NCI-H1930 (cell line): Measurements from ENCODE around the gene PI4K2A.
A peak's percentile ranks its signal among the peaks of the same experiment; 100 is the strongest.
"Not testable (repeated sequence)": the region's sequence is repeated elsewhere in the genome, so short reads cannot be mapped to it uniquely, and the experiment has no call there.

Experiments used
- DNase-seq, 2 experiments: peaks; one replicate each; lab custom pipeline; 2025; lab: John Stamatoyannopoulos, UW

PI4K2A gene

GRCh38 chr10:97675222-97675621 is 34.8 kb downstream of the PI4K2A start:
- DNase-seq: no peak

- no peak for DNase-seq
These were observed 36.5 kb downstream of the PI4K2A start for GRCh38 chr10:97676770-97677581.

DNA sequence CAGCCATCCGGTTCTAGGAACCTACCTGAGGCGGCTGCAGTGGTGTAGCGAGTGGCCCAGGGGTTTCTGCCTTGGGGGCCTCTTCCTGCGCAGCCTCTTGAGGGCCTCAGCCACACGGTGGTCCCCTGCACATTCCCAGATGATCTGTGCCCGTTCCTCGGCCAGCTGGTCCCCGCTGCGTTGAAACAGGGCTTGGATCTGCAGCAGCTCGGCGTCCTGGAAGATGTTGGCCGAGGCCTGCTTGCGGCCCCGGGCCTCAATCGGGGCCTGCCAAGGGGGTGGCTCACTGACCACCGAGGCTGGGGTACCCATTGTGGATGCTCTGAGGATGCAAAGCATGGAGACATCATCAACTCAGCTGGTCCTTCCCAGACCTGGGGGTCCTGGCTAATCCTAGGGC is 39.1 kb downstream of the PI4K2A start:
- DNase-seq: no peak

GRCh38 chr10:97682042-97682441 is 41.6 kb downstream of the PI4K2A start:
- DNase-seq: no peak

DNA sequence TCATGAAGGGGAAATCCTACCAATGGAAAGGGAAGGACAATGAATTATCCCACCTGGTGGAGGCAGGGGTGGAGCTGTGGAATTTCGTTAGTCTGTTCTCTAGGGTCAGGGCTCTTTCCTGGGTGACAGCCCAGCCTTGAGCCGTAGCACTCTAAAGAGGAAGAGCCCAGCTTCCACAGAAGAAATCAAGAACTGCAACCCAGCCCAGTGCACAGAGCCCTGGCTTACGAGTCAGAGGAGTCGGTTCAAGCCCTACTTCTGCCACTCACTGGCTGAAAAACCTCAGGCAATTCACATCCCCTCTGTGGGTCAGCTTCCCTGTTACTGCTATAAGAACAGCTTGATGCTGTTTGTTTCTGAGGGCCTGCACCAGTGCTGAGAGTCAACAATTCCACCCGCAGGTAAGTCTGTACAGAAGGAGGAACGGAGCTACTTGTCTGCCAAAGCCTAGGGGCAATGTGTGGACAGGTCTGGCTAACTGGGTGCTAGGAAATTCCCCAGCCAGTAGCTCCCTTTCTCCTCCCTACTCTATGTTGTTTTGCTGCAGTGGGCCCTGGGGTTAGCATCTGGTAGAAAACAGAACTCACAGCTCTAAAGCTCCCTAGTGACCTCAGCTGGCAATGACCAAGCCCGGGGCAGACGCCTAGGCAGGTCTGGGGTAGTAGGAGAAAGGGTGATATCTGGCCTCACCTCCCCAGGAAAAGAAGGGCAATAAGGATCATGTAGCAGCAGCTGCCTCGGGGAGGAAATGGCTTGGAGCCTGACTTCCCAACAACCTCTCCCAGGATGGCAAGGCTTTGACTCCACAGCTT is 43.3 kb downstream of the PI4K2A start:
- no peak for DNase-seq

- not testable (repeated sequence) for DNase-seq
These were observed 43.9 kb downstream of the PI4K2A start for GRCh38 chr10:97684368-97684713.

DNA sequence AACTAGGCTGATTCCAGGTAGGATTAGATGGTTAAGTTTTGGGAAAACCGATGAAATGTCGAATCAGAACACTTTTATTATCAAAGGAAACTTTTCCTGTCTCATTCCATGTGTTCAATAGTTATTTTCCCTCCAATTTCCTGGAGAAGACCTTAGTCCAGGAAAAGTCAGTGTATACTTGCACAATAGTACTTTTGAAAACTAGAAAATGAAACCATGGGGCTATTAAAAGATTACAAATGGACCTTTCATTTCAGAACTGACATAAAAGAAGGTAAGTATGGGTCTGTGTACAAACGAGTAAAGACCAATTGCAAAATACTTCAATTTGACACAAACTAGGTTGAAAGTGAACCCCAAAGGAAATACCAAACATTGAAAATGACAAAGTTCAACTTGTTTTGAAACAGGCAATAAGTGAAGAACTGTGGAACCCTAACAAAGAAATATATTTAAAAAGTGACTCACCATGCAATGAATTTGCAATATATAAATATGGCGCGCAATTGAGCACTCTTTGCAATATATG is 44.5 kb downstream of the PI4K2A start:
- DNase-seq: no peak

- DNase-seq: no peak
These were observed 45.0 kb downstream of the PI4K2A start for GRCh38 chr10:97685395-97685958.

DNA sequence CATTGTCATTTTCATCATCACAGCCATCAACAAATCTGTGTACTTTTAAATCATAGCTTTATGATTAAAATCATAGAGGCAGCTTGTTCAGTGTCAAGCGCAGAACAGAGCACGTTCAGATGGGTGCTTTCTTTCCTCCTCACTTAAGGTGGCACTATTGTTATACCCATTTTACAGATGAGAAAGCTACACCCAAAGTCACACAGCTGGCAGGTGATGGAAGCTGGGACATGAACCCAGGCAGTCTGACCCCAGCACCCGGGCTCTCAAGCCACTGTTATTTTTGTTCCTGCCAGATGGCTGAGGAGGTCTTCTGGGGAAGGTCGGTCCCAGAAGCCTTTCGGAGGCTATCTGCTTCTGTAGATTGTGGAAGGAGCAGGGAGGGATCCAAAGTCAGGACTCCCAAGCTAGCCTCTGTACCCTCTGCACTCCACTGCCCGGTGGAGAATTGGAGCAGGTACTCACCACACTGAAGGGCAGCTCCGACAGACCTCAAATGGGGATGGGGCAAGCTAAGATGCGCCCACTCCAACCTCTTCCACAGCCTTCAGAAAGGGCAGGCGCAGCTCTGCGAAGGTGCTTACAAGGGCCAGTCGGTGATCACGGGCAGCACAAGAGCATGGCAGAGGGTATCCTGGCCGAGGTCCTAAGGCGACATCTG is 46.0 kb downstream of the PI4K2A start:
- no peak for DNase-seq

DNA sequence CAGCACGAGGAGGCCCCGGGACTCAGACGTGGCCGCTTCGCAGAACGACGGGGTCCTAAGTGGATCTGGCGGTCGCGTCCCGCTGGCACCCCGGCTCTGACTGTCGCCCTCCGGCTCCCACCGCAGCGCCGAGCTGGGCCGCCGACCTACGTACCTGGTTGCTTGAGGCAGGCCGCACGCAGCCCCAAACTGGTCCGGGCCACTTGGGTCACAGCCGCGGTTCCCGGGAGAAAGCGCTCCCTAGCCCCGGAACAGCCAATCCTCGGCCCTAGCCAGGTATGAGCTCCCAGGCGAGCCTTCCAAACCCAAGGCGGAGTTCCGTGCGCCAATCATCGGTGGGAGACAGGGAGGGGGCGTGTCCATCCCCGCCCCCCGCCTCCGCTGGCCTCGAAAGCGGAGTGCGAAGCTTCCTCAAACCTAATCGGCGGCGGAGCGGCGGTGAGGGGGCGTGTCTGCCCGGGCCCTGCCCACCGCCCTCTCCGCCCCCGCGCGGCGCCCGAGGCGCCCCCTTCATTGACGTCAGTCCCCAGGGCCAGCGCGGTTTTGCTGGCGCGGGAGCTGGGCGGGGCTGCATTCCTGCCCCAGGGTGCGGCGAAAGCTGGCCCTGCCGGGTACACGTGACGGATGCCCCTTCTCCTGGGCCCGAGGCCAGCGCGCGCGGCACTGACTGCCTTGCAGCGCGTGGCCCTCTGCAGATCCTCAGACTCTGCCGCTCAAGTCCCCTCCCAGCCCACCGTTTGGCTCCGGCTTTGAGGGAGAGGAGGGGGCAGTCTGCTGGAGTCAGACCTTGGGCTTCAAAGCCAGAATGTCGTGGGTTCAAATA is 46.7 kb downstream of the PI4K2A start, which contains the start of gene AVPI1:
AVPI1 (minus strand) TSS at position 280 of the 823 bp plus-strand sequence. CDS start 7,336 bp downstream, outside the sequence.
- peak; percentile 82 to 90 for DNase-seq

DNA sequence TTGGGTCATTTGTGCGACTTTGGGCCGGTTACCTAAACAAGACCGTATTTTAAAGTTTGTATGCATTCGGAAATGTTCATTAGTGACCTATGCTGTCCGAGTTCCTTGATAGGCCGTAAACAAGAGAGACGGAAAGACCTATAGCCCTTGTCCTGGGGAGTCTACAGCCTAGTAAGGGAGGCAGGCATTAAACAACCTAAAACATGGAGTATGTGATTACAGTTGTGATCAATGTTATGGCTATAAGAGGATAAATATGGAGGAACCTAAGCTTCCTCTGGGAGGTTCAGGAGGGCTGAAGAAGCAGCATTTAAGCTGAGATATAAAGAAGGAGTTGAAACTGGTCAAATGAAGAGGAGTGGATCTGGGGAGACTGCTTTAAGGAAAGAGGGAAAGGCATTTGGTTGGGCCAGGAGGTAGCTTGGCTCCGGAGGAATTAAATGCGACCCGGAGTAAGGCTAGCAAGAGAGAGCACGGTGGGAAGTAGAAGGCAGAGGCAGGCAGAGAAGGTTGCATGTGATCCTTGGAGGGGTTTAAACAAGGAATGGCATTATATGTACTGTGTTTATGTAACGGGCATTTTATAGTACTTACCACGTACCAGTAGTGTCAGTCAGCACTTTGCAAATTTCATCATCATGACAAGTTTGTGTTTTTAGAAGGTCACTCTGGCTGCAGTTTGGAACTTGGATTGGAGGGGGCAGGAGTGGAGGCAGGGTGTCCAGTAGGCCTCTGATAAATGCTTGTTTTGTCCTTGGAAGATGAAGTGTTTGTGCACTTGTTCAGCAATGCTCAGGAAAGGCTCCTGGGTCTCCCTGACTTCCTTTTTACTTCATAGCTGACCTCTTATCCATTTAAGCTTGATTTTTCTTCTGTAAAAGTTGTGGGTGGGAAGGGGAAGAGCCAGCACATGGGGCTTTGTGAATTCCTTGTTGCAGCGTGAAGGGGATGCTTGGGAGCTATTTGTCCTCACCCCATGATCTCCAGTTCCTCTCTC is 47.6 kb downstream of the PI4K2A start:
- DNase-seq: no peak

DNA sequence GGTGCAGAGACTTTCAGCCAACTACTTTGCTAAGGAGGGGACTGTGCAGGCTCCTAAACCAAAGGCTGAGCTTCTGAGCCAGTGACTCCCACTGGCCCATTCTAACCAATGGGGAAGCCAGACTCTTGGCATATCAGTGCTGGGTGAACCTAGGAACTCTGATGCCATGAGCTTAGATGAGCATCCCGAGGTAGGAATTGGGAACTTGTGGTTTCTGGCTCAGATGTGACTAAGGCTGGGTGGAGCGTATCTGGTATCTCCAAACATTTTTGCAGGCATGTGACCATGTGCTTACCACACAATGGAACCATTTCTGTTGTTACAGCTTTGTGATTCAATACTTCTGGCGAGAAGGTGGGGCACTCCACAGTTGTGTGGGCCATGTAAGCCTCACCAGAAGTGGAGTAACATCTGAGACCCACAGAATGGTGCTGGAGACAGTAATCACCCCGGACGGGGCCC is 49.1 kb downstream of the PI4K2A start:
- DNase-seq: no peak

DNA sequence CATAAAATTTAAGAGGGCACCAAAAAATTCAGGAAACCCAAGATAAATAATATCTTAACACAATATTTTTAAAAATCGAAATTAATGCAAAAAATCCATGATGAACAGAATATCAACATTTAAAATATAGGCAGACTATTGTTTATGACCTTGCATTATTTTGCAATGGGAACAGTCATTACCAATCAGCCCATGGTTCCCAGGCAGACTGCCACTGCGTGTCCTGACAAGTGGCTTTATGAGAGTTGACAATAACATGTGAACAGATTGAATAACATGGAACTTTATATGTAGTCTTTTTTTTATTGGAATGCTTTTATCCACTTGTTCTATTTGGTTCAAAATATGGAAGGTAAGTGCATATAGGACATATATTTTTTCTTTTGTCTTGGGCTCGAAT is 49.7 kb downstream of the PI4K2A start:
- no peak for DNase-seq

- not testable (repeated sequence) for DNase-seq
These were observed 57.7 kb downstream of the PI4K2A start for GRCh38 chr10:97698072-97698655.

- DNase-seq: peak; percentile 17
These were observed 61.1 kb downstream of the PI4K2A start for GRCh38 chr10:97701438-97702069.

DNA sequence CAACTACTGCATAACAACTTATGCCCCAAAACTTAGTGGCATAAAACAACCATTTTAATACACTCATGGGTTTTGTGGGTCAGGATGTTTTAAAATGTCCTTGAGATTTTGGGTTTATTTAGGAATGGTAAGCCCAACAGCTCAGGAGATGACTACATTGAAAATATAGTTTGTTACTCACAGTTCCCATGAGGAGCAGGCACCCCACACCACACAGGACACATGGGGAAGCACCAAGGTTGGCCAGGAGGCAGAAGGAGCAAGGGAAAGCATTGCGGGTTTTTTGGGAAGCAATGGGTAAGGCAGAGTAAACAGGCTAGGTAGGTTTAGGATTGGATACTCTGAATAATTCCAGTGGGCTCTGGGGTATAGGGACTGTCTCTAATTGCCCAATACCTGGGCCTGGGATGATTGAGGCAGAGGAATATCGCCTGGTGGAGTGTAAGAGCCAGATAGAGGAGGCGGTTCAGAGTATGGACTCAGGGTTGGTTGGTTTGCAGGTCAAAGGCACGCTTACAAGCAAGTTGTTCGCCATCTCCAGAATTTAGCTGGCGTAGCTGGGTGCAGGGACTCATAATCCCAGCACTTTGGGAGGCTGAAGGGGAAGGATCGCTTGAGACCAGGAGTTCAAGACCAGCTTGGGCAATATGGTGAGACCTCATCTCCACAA is 63.1 kb downstream of the PI4K2A start:
- no peak for DNase-seq

GRCh38 chr10:97704341-97704740 is 63.9 kb downstream of the PI4K2A start:
- DNase-seq: no peak

GRCh38 chr10:97705006-97705670 is 64.7 kb downstream of the PI4K2A start:
- no peak for DNase-seq
